OCI-LY1 (cell line): ENCODE results near the gene BRD8.

ENCODE experiments used
- H2AFZ ChIP-seq: fragments of 200-600 bp; sonication (generic), shearing (Covaris generic); 2 replicates; pipeline ENCODE4 v1.6.0; 2014; ENCODE audit warnings: antibody characterized with exemption, mild to moderate bottlenecking, low read length
- H3F3A ChIP-seq: fragments of 200-600 bp; sonication (generic), shearing (Covaris generic); 2 replicates; pipeline ENCODE4 v1.6.0; 2014; ENCODE audit warnings: mild to moderate bottlenecking, antibody characterized with exemption, low read length, moderate library complexity; ENCODE audit not compliant: insufficient read depth
- H3K27ac ChIP-seq: fragments of 200-600 bp; sonication (generic); 2 replicates; pipeline ENCODE4 v1.5.1; 2014; ENCODE audit warnings: low read length, mixed run types, mild to moderate bottlenecking, low read depth; ENCODE audit not compliant: poor library complexity, severe bottlenecking
- H3K27me3 ChIP-seq: fragments of 200-600 bp; sonication (generic); 2 replicates; pipeline ENCODE4 v1.6.0; 2014; ENCODE audit warnings: antibody characterized with exemption, mild to moderate bottlenecking, low read length, moderate library complexity; ENCODE audit not compliant: insufficient read depth
- H3K36me3 ChIP-seq: fragments of 200-600 bp; sonication (generic); 2 replicates; pipeline ENCODE4 v1.6.1; 2014; ENCODE audit warnings: mild to moderate bottlenecking, antibody characterized with exemption, low read length, moderate library complexity, mixed read lengths; ENCODE audit not compliant: insufficient read depth
- H3K4me1 ChIP-seq: fragments of 200-600 bp; sonication (generic); 2 replicates; pipeline ENCODE4 v1.5.1; 2014; ENCODE audit warnings: mild to moderate bottlenecking, low read length, moderate library complexity; ENCODE audit not compliant: insufficient read depth, severe bottlenecking
- H3K4me2 ChIP-seq: fragments of 200-600 bp; sonication (generic), shearing (Covaris generic); 2 replicates; pipeline ENCODE4 v1.6.1; 2014; ENCODE audit warnings: low read length
- H3K4me3 ChIP-seq: fragments of 200-600 bp; sonication (generic); 2 replicates; pipeline ENCODE4 v1.5.1; 2014; ENCODE audit warnings: low read length, low read depth, mild to moderate bottlenecking, mixed read lengths; ENCODE audit not compliant: poor library complexity, severe bottlenecking
- H3K79me2 ChIP-seq: fragments of 200-600 bp; shearing (Covaris generic); 2 replicates; pipeline ENCODE4 v1.6.1; 2016; ENCODE audit warnings: mixed run types, low read length, mixed read lengths; ENCODE audit not compliant: insufficient read depth
- H3K9ac ChIP-seq: fragments of 200-600 bp; sonication (generic), shearing (Covaris generic); 2 replicates; pipeline ENCODE4 v1.6.1; 2014; ENCODE audit warnings: mild to moderate bottlenecking, low read length, mixed read lengths
- H3K9me2 ChIP-seq: fragments of 200-600 bp; sonication (generic), shearing (Covaris generic); 2 replicates; pipeline ENCODE4 v1.6.1; 2014; ENCODE audit warnings: low read depth, mild to moderate bottlenecking, low read length, mixed read lengths
- H3K9me3 ChIP-seq: fragments of 200-600 bp; shearing (Covaris generic); 2 replicates; pipeline ENCODE4 v1.6.1; 2014; ENCODE audit warnings: low read length, mixed read lengths
- H4K20me1 ChIP-seq: fragments of 200-600 bp; sonication (generic), shearing (Covaris generic); 2 replicates; pipeline ENCODE4 v1.6.0; 2016; ENCODE audit warnings: mild to moderate bottlenecking, low read length; ENCODE audit not compliant: insufficient read depth
- CTCF ChIP-seq: fragments of 200-600 bp; sonication (generic), shearing (Covaris generic); IDR thresholded peaks from 2 replicates; pipeline ENCODE4 v1.5.1; 2017; ENCODE audit warnings: mild to moderate bottlenecking, antibody characterized with exemption, low read length, moderate library complexity, mixed read lengths
- EZH2 ChIP-seq: fragments of 200-600 bp; sonication (generic), shearing (Covaris generic); IDR thresholded peaks from 2 replicates; pipeline ENCODE4 v1.8.0; 2017; ENCODE audit warnings: borderline replicate concordance, mixed run types, mild to moderate bottlenecking, antibody characterized with exemption, low read length, moderate library complexity, mixed read lengths

Gene BRD8

GRCh38 chr5:138163721-138164120 is 14.7 kb downstream of the BRD8 start:
- no peak overlapping the region for H2AFZ ChIP-seq
- no peak overlapping the region for H3K27ac ChIP-seq
- no peak overlapping the region for H3K4me2 ChIP-seq
- H3K79me2 ChIP-seq, result no peaks in the 10 kb centered on the region
- H3K4me3 ChIP-seq, result no peak overlapping the region
- H3K9me3 ChIP-seq, result no peaks in the 10 kb centered on the region
- H3K9ac ChIP-seq, result no peak overlapping the region
- H3K4me1 ChIP-seq, result no peaks in the 10 kb centered on the region
- H3K9me2 ChIP-seq, result no peaks in the 10 kb centered on the region
- H3F3A ChIP-seq, result no peaks in the 10 kb centered on the region
- H4K20me1 ChIP-seq, result no peaks in the 10 kb centered on the region
- TF ChIP-seq CTCF, result no peak
- TF ChIP-seq EZH2, result no peak
- no peaks in the 10 kb centered on the region for H3K27me3 ChIP-seq
- H3K36me3 ChIP-seq, result peaks cover 95% of the 10 kb centered on the region

GRCh38 chr5:138160706-138161105 is 17.7 kb downstream of the BRD8 start:
- H2AFZ ChIP-seq, result no peak overlapping the region
- TF ChIP-seq CTCF (no peak), EZH2 (no peak)
- no peaks in the 10 kb centered on the region for H3K9me2 ChIP-seq
- no peaks in the 10 kb centered on the region for H3K27me3 ChIP-seq
- no peaks in the 10 kb centered on the region for H3F3A ChIP-seq
- no peak overlapping the region for H3K4me3 ChIP-seq
- no peaks in the 10 kb centered on the region for H4K20me1 ChIP-seq
- no peaks in the 10 kb centered on the region for H3K9me3 ChIP-seq
- no peak overlapping the region for H3K27ac ChIP-seq
- no peak overlapping the region for H3K9ac ChIP-seq
- no peak overlapping the region for H3K4me2 ChIP-seq
- H3K4me1 ChIP-seq, result no peaks in the 10 kb centered on the region
- H3K36me3 ChIP-seq, result peaks cover 91% of the 10 kb centered on the region
- H3K79me2 ChIP-seq, result no peaks in the 10 kb centered on the region

- no peak for TF ChIP-seq CTCF
- TF ChIP-seq EZH2, result no peak
- Histone ChIP-seq H3F3A (no peaks in the 10 kb centered on the region), H4K20me1 (no peaks in the 10 kb centered on the region)
These were observed 18.8 kb downstream of the BRD8 start for GRCh38 chr5:138159666-138160065.

More at GRCh38 chr5:138159666-138160065, 18.8 kb downstream of the BRD8 start:
- Histone ChIP-seq H3K27me3 (no peaks in the 10 kb centered on the region), H3K4me2 (no peak overlapping the region), H3K79me2 (no peaks in the 10 kb centered on the region), H3K9me2 (no peaks in the 10 kb centered on the region), H2AFZ (no peak overlapping the region), H3K4me1 (no peaks in the 10 kb centered on the region), H3K27ac (no peak overlapping the region), H3K36me3 (peaks cover 81% of the 10 kb centered on the region), H3K9me3 (no peaks in the 10 kb centered on the region), H3K4me3 (no peak overlapping the region), H3K9ac (no peak overlapping the region)
